Fibroblast of mammary gland (primary cell): ENCODE results near the gene GALNT17.

Experiments
- DNase-seq: peaks from one replicate; pipeline ENCODE4 v3.0.0-alpha.2; 2010; ENCODE audit warnings: low read depth
- H3K4me3 ChIP-seq: 2 replicates; pipeline ENCODE4 v1.5.1; 2011; ENCODE audit warnings: low read depth, mild to moderate bottlenecking, low read length, moderate library complexity; ENCODE audit not compliant: control insufficient read depth
- CTCF ChIP-seq: conservative IDR thresholded peaks from 2 replicates; pipeline ENCODE4 v1.5.1; 2011; ENCODE audit warnings: low read depth, low read length, inconsistent platforms; ENCODE audit not compliant: control insufficient read depth, insufficient read depth

Gene GALNT17

GRCh38 chr7:71687286-71687685 is 555.3 kb downstream of the GALNT17 start:
- no peak for TF ChIP-seq CTCF
- H3K4me3 ChIP-seq: no peak overlapping the region
- DNase-seq: no peak

DNA sequence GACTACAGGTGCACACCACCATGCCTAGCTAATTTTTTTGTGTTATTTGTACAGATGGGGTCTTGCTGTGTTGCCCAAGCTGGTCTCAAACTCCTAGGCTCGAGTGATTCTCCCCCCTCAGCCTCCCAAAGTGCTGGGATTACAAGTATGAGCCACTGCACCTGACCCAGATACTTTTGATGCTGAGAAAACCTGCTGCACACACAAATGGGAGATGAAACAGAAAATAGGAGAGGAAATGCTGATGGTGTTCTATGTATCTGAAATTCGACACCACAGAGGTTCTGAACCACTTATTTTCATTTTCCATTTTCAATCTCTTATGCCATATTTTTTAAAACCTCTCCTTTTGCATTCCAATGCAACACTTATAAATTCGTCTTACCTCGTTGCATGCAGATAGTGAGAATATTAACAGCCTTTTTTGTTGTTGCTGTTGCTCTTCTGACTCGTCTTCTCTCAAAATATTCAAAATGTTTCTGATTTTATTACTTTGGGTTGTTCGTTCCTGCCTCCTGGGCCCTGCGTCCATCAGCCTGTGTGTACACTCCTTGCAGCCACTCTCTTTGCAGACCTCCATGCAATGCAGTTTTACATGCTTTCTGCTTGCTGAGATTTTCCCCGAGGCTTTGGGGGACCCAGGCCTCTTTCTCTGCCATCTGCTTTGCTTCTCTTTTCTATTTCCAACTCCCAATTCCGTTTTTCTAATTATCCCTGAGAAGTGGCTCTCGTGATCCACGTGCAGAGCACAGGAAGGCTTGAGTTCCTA is 556.1 kb downstream of the GALNT17 start:
- TF ChIP-seq CTCF: no peak
- no peak overlapping the region for H3K4me3 ChIP-seq
- no peak for DNase-seq

DNA sequence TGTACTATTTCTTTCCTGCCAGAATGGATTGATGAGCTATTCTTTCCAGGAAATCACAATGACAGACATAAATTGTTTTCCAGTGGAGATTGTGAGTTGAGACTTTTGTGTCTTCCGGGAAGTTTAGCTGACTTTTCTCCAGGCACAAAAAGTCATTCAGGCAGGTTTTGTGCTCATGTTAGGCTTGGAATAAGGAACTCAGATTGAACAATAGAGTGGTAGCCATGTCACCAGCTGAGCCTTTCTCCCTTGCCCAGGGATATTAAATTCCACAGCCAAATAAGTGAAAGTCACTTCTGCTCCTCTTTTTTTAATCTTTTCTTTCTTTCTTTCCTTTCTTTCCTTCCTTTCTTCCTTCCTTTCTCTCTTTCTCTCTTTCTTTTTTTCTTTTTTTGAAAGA is 559.6 kb downstream of the GALNT17 start:
- no peak for DNase-seq
- TF ChIP-seq CTCF: no peak
- H3K4me3 ChIP-seq: no peak overlapping the region

- no peak for TF ChIP-seq CTCF
- H3K4me3 ChIP-seq: no peak overlapping the region
- DNase-seq: no peak
Observed at GRCh38 chr7:71694665-71695064, 562.7 kb downstream of the GALNT17 start.

DNA sequence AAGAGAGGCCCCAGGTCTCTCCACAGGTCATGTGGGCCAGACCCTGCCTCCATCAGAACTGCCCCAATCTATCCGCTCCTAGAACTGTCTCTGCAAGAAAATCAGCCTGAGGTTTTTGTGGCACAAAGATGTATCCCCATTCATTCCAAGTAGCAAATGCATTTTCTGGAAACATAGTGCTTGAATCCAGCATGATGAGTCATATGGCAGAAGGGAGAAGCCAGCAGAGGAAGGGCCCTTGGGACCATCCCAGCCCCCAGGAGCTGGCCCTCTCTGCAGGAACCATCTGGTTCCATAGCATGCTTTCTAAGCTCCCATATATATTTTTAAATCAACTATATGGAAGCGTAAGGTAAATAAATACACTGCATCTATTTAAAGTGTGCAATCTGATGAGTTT is 563.2 kb downstream of the GALNT17 start:
- H3K4me3 ChIP-seq: no peak overlapping the region
- DNase-seq: peak; percentile 26
- TF ChIP-seq CTCF: no peak

DNA sequence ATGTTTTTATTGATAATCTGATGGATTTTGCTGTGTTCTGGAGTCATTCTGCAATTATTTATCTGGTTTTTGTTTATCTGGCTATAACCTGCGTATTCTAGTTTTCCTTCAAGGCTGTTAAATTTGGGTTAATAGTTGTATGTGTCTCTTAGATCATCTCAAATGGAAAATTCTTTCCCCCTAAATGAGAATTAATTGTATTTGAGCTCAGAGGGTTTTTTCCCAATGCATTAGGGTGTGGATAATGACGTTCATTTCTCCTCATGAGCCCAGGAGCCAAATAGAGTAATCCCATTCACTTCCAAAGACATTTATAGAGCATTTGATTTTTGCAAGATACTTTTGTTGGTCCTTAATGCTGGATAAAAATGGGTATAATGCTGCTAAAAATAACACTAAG is 564.6 kb downstream of the GALNT17 start:
- DNase-seq: no peak
- H3K4me3 ChIP-seq: no peak overlapping the region
- TF ChIP-seq CTCF: no peak

DNA sequence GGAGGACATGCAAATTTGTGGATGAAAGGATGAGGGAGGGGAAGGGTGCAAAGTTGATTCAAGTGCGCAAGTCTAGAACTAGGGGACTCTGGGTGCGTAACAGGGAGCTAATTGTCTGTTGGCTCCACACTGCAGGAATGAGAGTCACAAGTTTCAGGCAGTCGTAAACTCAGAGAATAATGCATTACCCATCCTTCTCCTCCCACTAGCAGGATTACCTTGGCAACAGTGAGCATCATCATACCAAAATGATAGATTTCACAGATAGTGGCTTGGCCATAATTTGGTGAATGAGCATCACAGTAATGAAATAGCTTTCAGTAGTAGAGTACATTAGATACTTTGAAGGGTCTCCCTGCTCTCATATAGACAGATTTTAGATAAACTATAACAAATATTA is 565.5 kb downstream of the GALNT17 start:
- no peak overlapping the region for H3K4me3 ChIP-seq
- DNase-seq: no peak
- TF ChIP-seq CTCF: no peak
